Aorta (tissue), 5 donors: ENCODE results near the gene PGA3. TPM values are rescaled to one million over a fixed set of nuclear protein-coding genes. Genes with fewer than 3 reads are reported as not detected.
"Not testable (repeated sequence)": the region's sequence is repeated elsewhere in the genome, so short reads cannot be mapped to it uniquely, and the experiment has no call there.

Experiments used
- ATAC-seq: fragments of 200-7000 bp; cut with Tn5 transposase; one replicate; pipeline ENCODE4 v1.9.1; 2022; ENCODE audit warnings: moderate library complexity; ENCODE audit not compliant: low FRiP score
- DNase-seq, 2 donors: peaks; one replicate each; pipeline ENCODE4 v3.0.0-alpha.2; 2020
- H3K27ac ChIP-seq, 2 donors: one replicate each; pipeline ENCODE4 v1.5.1; 2013; ENCODE audit warnings: low read length in 2 of 2, mild to moderate bottlenecking in 2 of 2, moderate library complexity in 2 of 2, control low read depth in 1 of 2, inconsistent platforms in 1 of 2, low read depth in 1 of 2
- H3K27me3 ChIP-seq, 2 donors: one replicate each; pipeline ENCODE4 v1.6.1; 2013; ENCODE audit warnings: control low read depth in 1 of 2, low read length in 1 of 2, mild to moderate bottlenecking in 1 of 2, moderate library complexity in 1 of 2; ENCODE audit not compliant: insufficient read depth in 2 of 2, control insufficient read depth in 1 of 2
- H3K36me3 ChIP-seq, 2 donors: one replicate each; pipeline ENCODE4 v1.6.1; 2013; ENCODE audit warnings: control low read depth in 1 of 2, low read length in 1 of 2, mild to moderate bottlenecking in 1 of 2; ENCODE audit not compliant: insufficient read depth in 2 of 2, control insufficient read depth in 1 of 2
- H3K4me1 ChIP-seq, 2 donors: one replicate each; pipeline ENCODE4 v1.6.1; 2013; ENCODE audit warnings: low read length in 2 of 2, control low read depth in 1 of 2, mild to moderate bottlenecking in 1 of 2, moderate library complexity in 1 of 2; ENCODE audit not compliant: insufficient read depth in 2 of 2, control insufficient read depth in 1 of 2
- H3K4me3 ChIP-seq, 2 donors: one replicate each; pipeline ENCODE4 v1.5.1; 2013; ENCODE audit warnings: low read length in 2 of 2, control low read depth in 1 of 2, mild to moderate bottlenecking in 1 of 2
- H3K9me3 ChIP-seq: one replicate; pipeline ENCODE4 v1.6.1; 2013; ENCODE audit warnings: mild to moderate bottlenecking, low read length; ENCODE audit not compliant: control insufficient read depth
- WGBS, 2 donors: extraction: QIAGEN DNeasy Blood & Tissue Kit; methylation state at CpG; one replicate each; pipeline ENCODE4 v1.1.7; 2013; 5-methylcytosine and 5-hydroxymethylcytosine counted together
- intact Hi-C, 2 donors: fragments of 100-400 bp; cut with DNase I; formaldehyde crosslinking; loops; one replicate each; pipeline versions ENCODE4 v1.14.2 to v1.15.0; 2022
- polyA plus RNA-seq, 2 donors: library from polyadenylated mRNA; stranded (reverse); fragments of 200-250 nt; gene quantifications; one replicate each; pipeline ENCODE4 v1.2.3, GENCODE V29; 2013
- total RNA-seq, 2 donors: library from RNA; stranded (reverse); fragmentation: NEBNext Ultra II Directional; extraction: Animal tissue kit (Norgen Biotek cat#: 25700); gene quantifications; one replicate each; pipeline ENCODE4 v1.2.1, GENCODE V29; 2021
- donor health status: healthy with polysubstance abuse.
- donor health status: Bipolar disorder and iron deficiency.
- donor health status: DM: no; HTN: no; CAD: no.
- donor health status: DM: no; HTN: no; CAD: no.
- donor health status: DM: yes; HTN: yes; CAD: no.

PGA3 gene
- total and polyA plus RNA-seq, 4 donors: 1.8 to 9.5 (median 2.5) TPM; not detected in 1

DNA sequence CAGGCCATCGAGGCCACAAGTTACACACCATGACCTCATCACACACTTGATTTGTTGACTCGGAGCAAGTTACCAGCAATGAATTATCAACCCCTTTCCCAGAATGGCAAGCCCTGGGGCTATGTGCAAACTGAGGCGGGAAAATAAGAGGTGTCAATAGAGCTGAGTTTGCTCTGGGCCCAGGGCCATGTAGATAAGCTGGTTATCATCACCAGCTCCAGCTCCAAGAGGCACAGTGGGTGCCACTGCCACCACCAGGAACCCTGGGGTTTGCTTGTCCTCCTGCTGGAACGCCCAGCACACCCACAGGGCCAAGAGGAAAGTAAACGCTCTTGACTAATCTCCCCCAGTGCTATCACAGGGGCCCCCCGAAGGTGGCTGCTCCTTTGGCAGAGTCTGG, 29.0 kb upstream of the PGA3 start:
- intact Hi-C loops: no loop called here
- peaks cover 1% of the 10 kb centered on the region for H3K9me3 ChIP-seq
- no peak for ATAC-seq
- H3K4me3 ChIP-seq: no peak overlapping the region
- H3K4me1 ChIP-seq: no peaks in the 10 kb centered on the region
- WGBS, 2 donors: 67 to 71% methylated on average over 6 of the region's 6 CpGs
- H3K36me3 ChIP-seq: no peaks in the 10 kb centered on the region
- DNase-seq: no peak
- no peak overlapping the region for H3K27ac ChIP-seq
- no peaks in the 10 kb centered on the region for H3K27me3 ChIP-seq

DNA sequence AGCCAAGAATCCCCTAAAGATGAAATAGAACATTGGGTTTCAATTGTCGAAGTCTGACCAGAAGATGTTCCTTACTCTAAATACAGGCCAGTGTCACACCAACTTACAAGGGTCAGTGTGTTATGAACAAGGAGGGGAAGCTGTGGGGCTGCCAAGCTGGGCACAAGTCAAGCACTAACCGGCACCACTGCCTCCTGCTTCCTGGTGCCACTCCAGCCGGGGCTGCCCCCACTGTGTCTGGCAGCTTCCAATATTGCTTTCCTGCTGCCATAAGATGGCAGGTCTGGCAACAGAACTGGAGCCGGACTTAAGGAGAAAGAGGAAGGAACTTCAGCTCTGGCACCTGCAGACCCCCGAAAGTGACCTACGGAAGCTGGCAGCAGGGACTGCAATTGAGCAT, 28.4 kb upstream of the PGA3 start:
- Histone ChIP-seq H3K4me3 (no peak overlapping the region), H3K27ac (no peak overlapping the region), H3K36me3 (no peaks in the 10 kb centered on the region), H3K9me3 (peaks cover 1% of the 10 kb centered on the region), H3K4me1 (no peaks in the 10 kb centered on the region), H3K27me3 (no peaks in the 10 kb centered on the region)
- DNase-seq (no peak), ATAC-seq (no peak)
- intact Hi-C loops: no loop called here
- 71 to 75% methylated on average over 6 of the region's 6 CpGs for WGBS, 2 donors

DNA sequence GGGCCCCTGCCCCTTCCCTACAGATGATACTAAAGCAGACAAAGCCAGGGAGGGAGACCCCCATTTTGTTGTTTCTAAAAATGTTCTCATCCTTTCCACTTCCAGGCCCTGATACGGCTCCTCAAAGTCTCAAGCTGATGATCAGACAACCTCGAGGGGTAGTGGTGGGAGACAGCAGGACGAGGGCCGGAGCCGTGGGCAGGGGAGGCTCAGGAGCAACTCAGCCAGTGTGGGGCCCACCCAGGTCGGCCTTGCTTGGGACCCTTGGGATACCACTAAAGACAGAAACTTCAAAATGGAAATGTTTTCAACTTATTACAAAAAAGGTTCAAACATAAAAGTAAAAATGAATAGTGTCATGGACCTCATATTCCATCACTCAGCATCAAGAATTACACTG, 26.9 kb upstream of the PGA3 start:
- intact Hi-C loops: no loop called here
- DNase-seq: no peak
- 58 to 64% methylated on average over 6 of the region's 6 CpGs for WGBS, 2 donors
- Histone ChIP-seq H3K4me3 (no peak overlapping the region), H3K4me1 (no peaks in the 10 kb centered on the region), H3K27ac (no peak overlapping the region), H3K9me3 (peaks cover 1% of the 10 kb centered on the region), H3K36me3 (no peaks in the 10 kb centered on the region), H3K27me3 (no peaks in the 10 kb centered on the region)
- ATAC-seq: no peak

DNA sequence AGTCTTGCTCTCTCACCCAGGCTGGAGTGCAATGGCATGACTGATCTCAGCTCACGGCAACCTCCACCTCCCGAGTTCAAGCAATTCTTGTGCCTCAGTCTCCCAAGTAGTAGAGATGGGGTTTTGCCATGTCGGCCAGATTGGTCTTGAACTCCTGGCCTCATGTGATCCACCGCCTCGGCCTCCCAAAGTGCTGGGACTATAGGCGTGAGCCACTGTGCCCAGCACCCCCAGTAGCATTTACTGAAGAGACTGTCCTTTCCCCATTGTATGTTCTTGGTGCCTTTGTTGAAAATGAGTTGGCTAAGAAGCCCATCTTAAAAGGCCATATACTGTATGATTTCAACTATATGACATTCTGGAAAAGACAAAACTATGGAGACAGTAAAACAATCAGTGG, 23.1 kb upstream of the PGA3 start:
- H3K27ac ChIP-seq, H3K27me3 ChIP-seq, H3K4me1 ChIP-seq, DNase-seq, H3K36me3 ChIP-seq, H3K4me3 ChIP-seq, H3K9me3 ChIP-seq, ATAC-seq, intact Hi-C loops: not testable (repeated sequence)
- WGBS, 2 donors: 92 to 94% methylated on average over 6 of the region's 6 CpGs

DNA sequence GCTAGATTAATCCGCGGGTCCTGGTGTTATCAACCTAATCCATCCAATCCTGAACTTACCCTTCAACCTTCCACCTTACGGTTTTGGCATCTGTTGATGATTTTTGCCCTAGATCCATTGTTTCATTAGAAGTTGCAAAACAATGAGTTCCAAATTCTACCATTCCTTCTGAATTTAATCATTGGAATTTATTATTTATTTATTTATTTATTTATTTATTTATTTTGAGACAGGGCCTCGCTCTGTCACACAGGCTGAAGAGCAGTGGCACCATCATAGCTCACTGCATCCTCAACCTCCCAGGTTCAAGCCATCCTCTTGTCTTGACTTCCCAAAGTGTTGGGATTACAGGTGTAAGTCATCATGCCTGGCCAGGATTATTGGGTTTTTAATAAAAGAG, 21.8 kb upstream of the PGA3 start:
- no peak overlapping the region for H3K27ac ChIP-seq
- DNase-seq (no peak), ATAC-seq (no peak)
- H3K4me3 ChIP-seq: no peak overlapping the region
- H3K27me3 ChIP-seq: no peaks in the 10 kb centered on the region
- no peaks in the 10 kb centered on the region for H3K9me3 ChIP-seq
- intact Hi-C loops: no loop called here
- no peaks in the 10 kb centered on the region for H3K36me3 ChIP-seq
- WGBS, 2 donors: 92 to 93% methylated on average over 4 of the region's 4 CpGs
- H3K4me1 ChIP-seq: no peaks in the 10 kb centered on the region

DNA sequence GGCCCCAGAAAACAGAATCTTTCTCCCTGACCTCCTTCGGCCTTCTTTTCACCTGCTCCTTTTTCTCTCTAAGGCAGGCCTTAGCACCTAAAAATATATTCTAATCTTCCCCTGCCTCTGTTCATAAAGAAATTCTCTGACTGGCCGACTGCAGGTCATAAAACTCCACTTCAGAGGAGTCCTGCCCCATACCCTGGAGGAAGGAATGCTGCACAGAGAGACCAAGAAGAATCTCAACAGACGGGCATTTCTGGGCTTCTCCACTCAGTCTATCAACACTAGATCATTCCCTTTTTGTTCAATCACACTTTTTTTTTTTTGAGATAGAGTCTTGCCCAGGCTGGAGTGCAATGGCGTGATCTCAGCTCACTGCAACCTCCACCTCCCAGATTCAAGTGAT, 19.7 kb upstream of the PGA3 start:
- no peak for ATAC-seq
- intact Hi-C loops: loop anchor here in 1 of 2 donors (2.0 kb wide), 1 partner anchor 353 kb away; no protein-coding TSS in a partner anchor
- DNase-seq: no peak
- WGBS, 2 donors: 80 to 81% methylated on average over 4 of the region's 4 CpGs
- H3K27ac ChIP-seq: no peak overlapping the region
- no peaks in the 10 kb centered on the region for H3K4me1 ChIP-seq
- no peaks in the 10 kb centered on the region for H3K27me3 ChIP-seq
- H3K9me3 ChIP-seq: no peaks in the 10 kb centered on the region
- H3K36me3 ChIP-seq: no peaks in the 10 kb centered on the region
- H3K4me3 ChIP-seq: no peak overlapping the region

DNA sequence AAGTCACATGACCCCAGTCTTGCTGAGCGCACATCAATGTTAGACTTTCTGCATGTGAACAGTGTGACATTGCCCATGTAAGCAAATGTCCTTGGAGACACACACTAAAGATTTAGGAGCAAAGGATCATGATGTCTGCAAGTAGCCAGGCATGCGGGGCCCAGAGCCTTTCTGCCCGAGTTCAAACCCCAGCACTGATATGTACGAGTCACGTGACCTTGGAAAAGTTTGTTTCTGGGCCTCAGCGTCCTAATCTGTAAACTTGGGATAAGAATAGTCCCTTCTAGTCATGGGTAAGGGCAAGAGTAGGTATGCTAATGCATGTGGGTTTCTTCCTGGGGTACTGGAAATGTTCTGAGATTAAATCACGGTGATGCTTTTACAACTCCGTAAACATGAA, 16.8 kb upstream of the PGA3 start:
- Histone ChIP-seq H3K27ac (no peak overlapping the region), H3K4me3 (no peak overlapping the region), H3K9me3 (no peaks in the 10 kb centered on the region), H3K4me1 (no peaks in the 10 kb centered on the region), H3K27me3 (no peaks in the 10 kb centered on the region), H3K36me3 (no peaks in the 10 kb centered on the region)
- DNase-seq (no peak), ATAC-seq (no peak)
- 86% methylated on average over 8 of the region's 8 CpGs for WGBS, 2 donors
- intact Hi-C loops: loop anchor here (2.0 to 5.0 kb wide), 3 partner anchors 54 to 354 kb away; no protein-coding TSS in a partner anchor

DNA sequence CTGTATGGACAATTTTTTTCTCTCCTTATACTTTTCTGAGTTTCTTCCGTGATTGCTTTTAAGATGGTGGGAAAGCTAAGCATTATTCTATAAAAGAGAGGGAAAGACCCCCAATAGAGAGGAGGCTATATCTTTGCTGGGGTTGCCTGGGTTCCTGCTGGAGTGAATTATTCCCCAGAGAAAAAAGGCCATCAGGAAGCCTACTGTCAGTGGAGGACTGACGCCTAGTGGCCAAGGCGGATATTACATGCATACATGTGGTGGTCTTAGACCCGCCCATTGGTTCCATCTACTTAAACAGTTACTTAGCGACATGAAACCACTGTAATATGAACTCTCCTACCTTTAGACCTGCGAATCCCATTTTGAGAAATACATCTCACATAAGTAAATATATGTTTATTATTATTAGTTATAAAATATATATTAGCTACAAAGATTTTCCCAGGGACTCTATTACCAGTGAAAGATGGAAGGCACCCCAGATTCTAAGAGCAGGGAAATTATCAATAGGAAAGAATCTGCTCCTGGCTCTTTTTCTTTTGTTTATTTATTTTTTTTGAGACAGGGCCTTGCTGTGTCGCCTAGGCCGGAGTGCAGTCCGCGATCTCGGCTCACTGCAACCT, 15.7 kb upstream of the PGA3 start:
- H3K4me1 ChIP-seq: no peaks in the 10 kb centered on the region
- 35% methylated on average over 11 of the region's 11 CpGs for WGBS, 2 donors
- DNase-seq: peak; percentile 77 to 88
- no peaks in the 10 kb centered on the region for H3K27me3 ChIP-seq
- no peaks in the 10 kb centered on the region for H3K36me3 ChIP-seq
- no peak overlapping the region for H3K4me3 ChIP-seq
- H3K27ac ChIP-seq: no peak overlapping the region
- intact Hi-C loops: loop anchor here (2.0 to 5.0 kb wide), 3 partner anchors 55 to 355 kb away; no protein-coding TSS in a partner anchor
- ATAC-seq: peak; percentile 77
- no peaks in the 10 kb centered on the region for H3K9me3 ChIP-seq

DNA sequence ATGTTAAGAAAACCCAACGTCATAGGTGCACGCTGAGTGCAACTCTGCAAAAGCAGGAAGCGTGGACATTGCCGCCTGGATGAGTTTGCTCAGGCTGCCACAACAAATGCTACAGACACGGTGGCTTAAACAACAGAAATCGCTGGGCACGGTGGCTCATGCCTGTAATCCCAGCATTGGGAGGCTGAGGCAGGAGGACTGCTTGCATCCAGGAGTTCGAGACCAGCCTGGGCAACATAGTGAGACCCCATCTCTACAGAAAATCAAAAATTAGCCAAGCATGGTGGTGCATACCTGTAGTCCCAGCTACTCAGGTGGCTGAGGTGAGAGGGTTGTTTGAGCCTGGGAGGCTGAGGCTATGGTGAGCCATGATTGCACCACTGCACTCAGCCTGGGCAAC, 13.4 kb upstream of the PGA3 start:
- intact Hi-C loops: loop anchor here in 1 of 2 donors (5.0 kb wide), 1 partner anchor 58 kb away; no protein-coding TSS in a partner anchor
- H3K4me1 ChIP-seq: no peaks in the 10 kb centered on the region
- DNase-seq (no peak), ATAC-seq (no peak)
- H3K27me3 ChIP-seq: no peaks in the 10 kb centered on the region
- 77% methylated on average over 8 of the region's 8 CpGs for WGBS, 2 donors
- no peaks in the 10 kb centered on the region for H3K9me3 ChIP-seq
- no peak overlapping the region for H3K4me3 ChIP-seq
- H3K36me3 ChIP-seq: no peaks in the 10 kb centered on the region
- H3K27ac ChIP-seq: no peak overlapping the region
